GM19468 (cell line): ENCODE results near the gene ATM.
"Not testable (repeated sequence)": the region's sequence is repeated elsewhere in the genome, so short reads cannot be mapped to it uniquely, and the experiment has no call there.

Experiments
- ATAC-seq: cut with Tn5 transposase; IDR thresholded peaks from one replicate; pipeline ENCODE4 v1.9.1; 2021; ENCODE audit warnings: mild to moderate bottlenecking, moderate library complexity, moderate number of reproducible peaks; ENCODE audit not compliant: unreplicated experiment; ENCODE audit errors: extremely low read depth

The ATM gene

GRCh38 chr11:108253176-108253575, 30.3 kb downstream of the ATM start:
- ATAC-seq: no peak

GRCh38 chr11:108269583-108269982, 46.7 kb downstream of the ATM start:
- ATAC-seq: no peak

- not testable (repeated sequence) for ATAC-seq
Observed at GRCh38 chr11:108276985-108277616, 54.2 kb downstream of the ATM start.

- ATAC-seq: no peak
Observed at GRCh38 chr11:108278546-108278945, 55.7 kb downstream of the ATM start.

GRCh38 chr11:108278954-108279353, 56.1 kb downstream of the ATM start:
- ATAC-seq: no peak

GRCh38 chr11:108286370-108286769, 63.5 kb downstream of the ATM start:
- no peak for ATAC-seq

GRCh38 chr11:108286956-108287355, 64.1 kb downstream of the ATM start:
- no peak for ATAC-seq

- not testable (repeated sequence) for ATAC-seq
Observed at GRCh38 chr11:108289066-108289465, 66.2 kb downstream of the ATM start.

GRCh38 chr11:108289699-108290098, 66.8 kb downstream of the ATM start:
- ATAC-seq: no peak

GRCh38 chr11:108293229-108293628, 70.4 kb downstream of the ATM start:
- ATAC-seq: no peak

- ATAC-seq: peak; percentile 88
Observed at GRCh38 chr11:108302121-108302785, 79.4 kb downstream of the ATM start.

GRCh38 chr11:108307751-108308150, 84.9 kb downstream of the ATM start:
- ATAC-seq: no peak

- ATAC-seq: no peak
Observed at GRCh38 chr11:108313444-108313843, 90.6 kb downstream of the ATM start.

- no peak for ATAC-seq
Observed at GRCh38 chr11:108316061-108316460, 93.2 kb downstream of the ATM start.

- ATAC-seq: no peak
Observed at GRCh38 chr11:108319541-108320145, 96.8 kb downstream of the ATM start.

- no peak for ATAC-seq
Observed at GRCh38 chr11:108322666-108323065, 99.8 kb downstream of the ATM start.

GRCh38 chr11:108324587-108324986, 101.7 kb downstream of the ATM start:
- ATAC-seq: no peak

- no peak for ATAC-seq
Observed at GRCh38 chr11:108333403-108333899, 110.6 kb downstream of the ATM start.

- ATAC-seq: no peak
Observed at GRCh38 chr11:108338750-108339149, 115.9 kb downstream of the ATM start.

GRCh38 chr11:108340973-108341372, 118.1 kb downstream of the ATM start:
- ATAC-seq: no peak

GRCh38 chr11:108341654-108342053, 118.8 kb downstream of the ATM start:
- ATAC-seq: no peak
